Retinal pigment epithelial cell (primary cell): ENCODE measurements around the gene MCTP1.

Source experiments
- DNase-seq: peaks from one replicate; pipeline ENCODE4 v3.0.0-alpha.2; 2010; ENCODE audit warnings: low read depth
- H3K4me3 ChIP-seq: 2 replicates; pipeline ENCODE4 v1.5.1; 2011; ENCODE audit warnings: mild to moderate bottlenecking, low read length, control low read depth, moderate library complexity
- TF ChIP-seq, protein P1 (sequence below): conservative IDR thresholded peaks from 2 replicates; pipeline ENCODE4 v1.5.1; 2011; ENCODE audit warnings: low read depth, low read length, control low read depth, inconsistent platforms

The MCTP1 gene

DNA sequence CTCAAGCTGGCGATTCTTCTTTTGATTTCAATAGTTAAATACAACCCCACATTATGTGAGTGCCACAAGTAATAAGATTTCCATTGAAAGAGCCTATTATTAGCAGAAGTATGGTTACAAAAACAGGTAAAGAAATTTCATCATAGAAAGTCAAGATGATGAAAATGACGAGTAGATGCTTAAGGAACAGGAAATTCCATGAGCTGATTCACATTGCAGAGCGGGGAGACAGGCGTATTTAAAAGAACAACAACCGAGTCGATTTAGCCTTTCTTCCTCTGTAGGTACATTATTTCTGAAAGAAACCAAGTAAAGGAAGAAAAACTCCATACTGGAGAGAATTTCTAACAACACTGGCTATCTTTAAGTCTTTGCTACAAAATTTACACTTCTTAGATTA is 356.0 kb downstream of the MCTP1 start:
- TF ChIP-seq, protein P1, sequence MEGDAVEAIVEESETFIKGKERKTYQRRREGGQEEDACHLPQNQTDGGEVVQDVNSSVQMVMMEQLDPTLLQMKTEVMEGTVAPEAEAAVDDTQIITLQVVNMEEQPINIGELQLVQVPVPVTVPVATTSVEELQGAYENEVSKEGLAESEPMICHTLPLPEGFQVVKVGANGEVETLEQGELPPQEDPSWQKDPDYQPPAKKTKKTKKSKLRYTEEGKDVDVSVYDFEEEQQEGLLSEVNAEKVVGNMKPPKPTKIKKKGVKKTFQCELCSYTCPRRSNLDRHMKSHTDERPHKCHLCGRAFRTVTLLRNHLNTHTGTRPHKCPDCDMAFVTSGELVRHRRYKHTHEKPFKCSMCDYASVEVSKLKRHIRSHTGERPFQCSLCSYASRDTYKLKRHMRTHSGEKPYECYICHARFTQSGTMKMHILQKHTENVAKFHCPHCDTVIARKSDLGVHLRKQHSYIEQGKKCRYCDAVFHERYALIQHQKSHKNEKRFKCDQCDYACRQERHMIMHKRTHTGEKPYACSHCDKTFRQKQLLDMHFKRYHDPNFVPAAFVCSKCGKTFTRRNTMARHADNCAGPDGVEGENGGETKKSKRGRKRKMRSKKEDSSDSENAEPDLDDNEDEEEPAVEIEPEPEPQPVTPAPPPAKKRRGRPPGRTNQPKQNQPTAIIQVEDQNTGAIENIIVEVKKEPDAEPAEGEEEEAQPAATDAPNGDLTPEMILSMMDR: no peak
- no peak for DNase-seq
- no peak overlapping the region for H3K4me3 ChIP-seq

DNA sequence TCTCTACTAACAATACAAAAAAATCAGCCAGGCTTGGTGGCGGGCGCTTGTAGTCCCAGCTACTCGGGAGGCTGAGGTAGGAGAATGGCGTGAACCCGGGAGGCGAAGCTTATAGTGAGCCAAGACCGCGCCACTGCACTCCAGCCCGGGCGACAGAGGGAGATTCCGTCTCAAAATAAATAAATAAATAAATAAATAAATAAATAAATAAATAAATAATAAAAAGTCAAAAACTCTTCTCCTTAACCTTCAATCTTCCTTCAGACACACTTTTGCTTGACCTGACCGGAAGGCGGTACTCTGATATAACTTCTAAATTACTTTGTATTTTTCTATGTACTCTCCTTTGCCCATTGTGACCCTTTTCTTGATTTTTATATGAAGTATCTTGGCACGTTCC is 364.3 kb downstream of the MCTP1 start:
- TF ChIP-seq, protein P1: no peak
- DNase-seq: no peak
- no peak overlapping the region for H3K4me3 ChIP-seq

DNA sequence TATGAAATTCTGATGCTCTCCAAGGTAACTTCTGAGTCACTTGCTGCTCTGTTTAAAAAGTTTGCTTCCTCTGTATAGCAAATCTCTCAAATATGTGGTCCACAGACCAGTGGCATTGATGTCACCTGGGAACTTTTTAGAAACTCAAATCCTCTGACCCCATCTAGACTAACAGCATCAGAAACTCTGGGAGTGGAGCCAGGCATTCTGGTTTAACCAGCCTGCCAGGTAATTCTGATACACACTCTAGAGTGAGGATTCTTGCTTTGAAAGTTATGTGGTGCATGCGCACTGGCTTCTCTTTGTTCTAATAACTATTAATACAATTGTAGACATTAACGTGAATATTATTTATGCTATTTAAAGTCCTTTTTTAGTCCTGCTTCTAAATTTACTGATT is 368.3 kb downstream of the MCTP1 start:
- no peak for DNase-seq
- TF ChIP-seq, protein P1: no peak
- no peak overlapping the region for H3K4me3 ChIP-seq

DNA sequence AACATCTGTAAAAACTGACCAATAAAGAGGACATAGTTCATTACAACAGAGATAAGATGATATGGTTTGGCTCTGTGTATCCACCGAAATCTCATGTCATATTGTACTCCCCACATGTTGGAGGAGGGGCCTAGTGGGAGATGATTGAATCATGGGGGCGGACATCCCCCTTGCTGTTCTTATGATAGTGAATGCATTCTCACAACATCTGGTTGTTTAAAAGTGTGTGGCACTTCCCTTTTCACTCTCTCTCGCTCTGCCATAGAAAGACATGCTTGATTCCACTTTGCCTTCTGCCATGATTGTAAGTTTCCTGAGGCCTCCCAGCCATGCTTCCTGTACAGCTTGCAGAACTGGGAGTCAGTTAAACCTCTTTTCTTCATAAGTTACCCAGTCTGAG is 373.6 kb downstream of the MCTP1 start:
- TF ChIP-seq, protein P1: no peak
- no peak for DNase-seq

DNA sequence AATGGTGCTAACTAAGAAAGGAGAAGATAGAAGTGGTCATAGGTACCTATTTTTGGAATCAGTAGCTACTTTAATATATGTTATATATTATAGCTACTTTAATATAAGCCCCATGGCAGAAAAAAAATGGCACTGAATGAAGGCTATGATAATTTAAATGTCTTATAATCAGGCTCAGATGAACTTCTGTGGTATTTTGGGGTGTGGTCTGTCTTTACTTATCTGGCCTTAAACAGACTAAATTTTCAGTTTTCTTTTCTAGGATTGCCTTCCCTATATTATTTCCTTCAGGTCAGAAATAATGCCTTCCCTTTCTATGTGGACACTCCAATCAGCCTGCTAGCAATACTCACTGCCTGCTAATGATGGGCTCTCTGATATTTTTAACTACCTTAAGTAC is 374.2 kb downstream of the MCTP1 start:
- TF ChIP-seq, protein P1: no peak
- H3K4me3 ChIP-seq: no peak overlapping the region
- no peak for DNase-seq

More for the DNA sequence above, 373.6 kb downstream of the MCTP1 start:
- no peak overlapping the region for H3K4me3 ChIP-seq

DNA sequence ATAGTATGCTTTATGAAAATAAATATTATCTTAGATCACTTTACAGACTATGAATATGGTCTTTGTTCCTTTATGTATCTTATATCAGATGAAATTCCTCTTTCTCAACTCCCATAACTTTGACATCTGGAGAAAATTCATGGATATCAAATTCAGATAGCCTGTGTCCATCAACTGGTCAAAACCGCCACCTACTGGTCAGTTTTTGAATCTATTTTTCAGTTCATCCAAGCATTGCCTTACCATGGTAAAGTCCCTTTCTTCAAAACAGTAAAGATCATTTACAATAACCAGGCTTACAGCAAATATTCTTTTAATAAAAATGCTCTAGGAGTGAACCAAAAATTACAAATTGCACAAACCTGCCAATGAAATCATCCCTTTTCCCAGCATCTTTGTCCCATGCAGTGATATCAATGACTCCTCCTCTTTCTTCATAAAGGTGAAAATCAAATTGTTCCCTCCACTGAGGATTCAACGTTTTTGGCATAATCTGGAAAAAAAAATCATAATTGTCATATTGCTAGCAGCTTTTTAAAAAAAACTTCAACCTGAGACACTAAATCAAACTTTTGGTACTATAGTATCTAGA is 375.9 kb downstream of the MCTP1 start:
- DNase-seq: no peak

DNA sequence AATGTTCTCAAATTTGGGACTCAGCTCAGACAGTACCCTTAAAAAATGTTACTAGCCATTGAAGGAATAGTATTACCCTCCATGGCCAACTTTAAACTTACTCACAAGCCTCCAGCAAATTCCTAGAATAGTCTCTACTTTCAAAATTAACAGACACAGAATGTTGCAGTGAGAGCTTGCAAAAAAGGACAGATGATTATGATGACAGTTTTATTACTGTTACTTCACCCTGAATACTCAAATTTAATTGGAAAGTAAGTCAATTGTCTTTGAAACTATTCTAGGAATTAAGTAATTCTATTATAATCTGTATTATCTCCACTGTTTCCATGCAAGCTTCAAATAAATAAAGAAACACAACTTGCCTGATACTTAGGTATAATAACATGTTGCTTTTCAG is 378.1 kb downstream of the MCTP1 start:
- TF ChIP-seq, protein P1: no peak
- no peak overlapping the region for H3K4me3 ChIP-seq
- no peak for DNase-seq

More for the DNA sequence above, 375.9 kb downstream of the MCTP1 start:
- no peak overlapping the region for H3K4me3 ChIP-seq
- TF ChIP-seq, protein P1: peak; percentile 66
